Endothelial cell of umbilical vein (primary cell): Measurements from ENCODE around the gene NDUFS3.

Source experiments
- CTCF ChIP-seq, 2 donors: IDR thresholded peaks; 1 replicate in 1 of 2; 2 replicates in 1 of 2; pipeline ENCODE4 v1.5.1; 2011; ENCODE audit warnings: low read length in 2 of 2, mild to moderate bottlenecking in 2 of 2, moderate library complexity in 2 of 2, control low read depth in 1 of 2, inconsistent platforms in 1 of 2, low read depth in 1 of 2; ENCODE audit not compliant: insufficient read depth in 1 of 2; ENCODE audit errors: extremely low read depth in 1 of 2
- EZH2 ChIP-seq: IDR thresholded peaks from 2 replicates; pipeline ENCODE4 v1.6.1; 2012; ENCODE audit warnings: borderline replicate concordance, low read depth, mild to moderate bottlenecking, moderate library complexity, low read length, inconsistent platforms; ENCODE audit not compliant: severe bottlenecking
- FOS ChIP-seq: IDR thresholded peaks from 2 replicates; pipeline ENCODE4 v1.6.1; 2011; ENCODE audit warnings: mild to moderate bottlenecking, low read length, moderate library complexity, borderline replicate concordance; ENCODE audit not compliant: insufficient read depth
- GATA2 ChIP-seq: IDR thresholded peaks from 2 replicates; pipeline ENCODE4 v1.7.0; 2011; ENCODE audit warnings: low read depth, mild to moderate bottlenecking, moderate library complexity, mixed read lengths, low read length; ENCODE audit not compliant: insufficient read length, insufficient read depth
- JUN ChIP-seq: IDR thresholded peaks from 2 replicates; pipeline ENCODE4 v1.6.1; 2011; ENCODE audit warnings: borderline replicate concordance, low read depth; ENCODE audit not compliant: insufficient read length, insufficient read depth
- MAX ChIP-seq: IDR thresholded peaks from 2 replicates; pipeline ENCODE4 v1.6.1; 2011; ENCODE audit not compliant: insufficient read depth, insufficient read length
- POLR2A ChIP-seq: IDR thresholded peaks from 2 replicates; pipeline ENCODE4 v1.6.1; 2012; ENCODE audit warnings: low read depth, mild to moderate bottlenecking, control low read depth, low read length

- TF ChIP-seq CTCF (IDR thresholded peaks at IDR 0.05; ENCODE audit: extremely low read depth in 1 of 2, insufficient read depth in 1 of 2, low read depth in 1 of 2, low read length in 2 of 2) = no peak
- TF ChIP-seq POLR2A = no peak
- peak; percentile 92 for TF ChIP-seq EZH2
- no peak for TF ChIP-seq GATA2
- no peak for TF ChIP-seq JUN
- TF ChIP-seq MAX = no peak
- no peak for TF ChIP-seq FOS
Measured at GRCh38 chr11:47593934-47594855, 15.3 kb downstream of the NDUFS3 start, which contains the start of gene C1QTNF4.
